ENCODE results near the gene COG3.

The COG3 gene

GRCh38 chr13:45447050-45447661, 17.6 kb upstream of the COG3 start:
- no peak for DNase-seq

- no peak for DNase-seq
Observed at GRCh38 chr13:45448965-45449559, 15.7 kb upstream of the COG3 start.

GRCh38 chr13:45451282-45451681, 13.5 kb upstream of the COG3 start:
- DNase-seq, result no peak

- no peak for DNase-seq
Observed at GRCh38 chr13:45454204-45454603, 10.5 kb upstream of the COG3 start.

- no peak for DNase-seq
Observed at GRCh38 chr13:45456196-45456972, 8.4 kb upstream of the COG3 start.

GRCh38 chr13:45464141-45464686, 525 bp upstream of the COG3 start:
- DNase-seq, result no peak

GRCh38 chr13:45466359-45466758, 1.6 kb downstream of the COG3 start:
- no peak for DNase-seq

GRCh38 chr13:45468635-45469034, 3.9 kb downstream of the COG3 start:
- DNase-seq, result no peak

- DNase-seq, result no peak
Observed at GRCh38 chr13:45472171-45472705, 7.5 kb downstream of the COG3 start.

- peak; percentile 2 for DNase-seq
Observed at GRCh38 chr13:45473627-45474026, 8.9 kb downstream of the COG3 start.

GRCh38 chr13:45474584-45475454, 10.1 kb downstream of the COG3 start:
- peak; percentile 3 for DNase-seq

- no peak for DNase-seq
Observed at GRCh38 chr13:45479661-45480060, 14.9 kb downstream of the COG3 start.

GRCh38 chr13:45481688-45482087, 16.9 kb downstream of the COG3 start:
- no peak for DNase-seq

- no peak for DNase-seq
Observed at GRCh38 chr13:45482571-45483173, 17.9 kb downstream of the COG3 start.

- no peak for DNase-seq
Observed at GRCh38 chr13:45487604-45488003, 22.9 kb downstream of the COG3 start.

- peak; percentile 1 for DNase-seq
Observed at GRCh38 chr13:45490068-45490467, 25.3 kb downstream of the COG3 start.

- DNase-seq, result no peak
Observed at GRCh38 chr13:45492538-45492937, 27.8 kb downstream of the COG3 start.

GRCh38 chr13:45496942-45497341, 32.2 kb downstream of the COG3 start:
- DNase-seq, result no peak

GRCh38 chr13:45500492-45501174, 35.9 kb downstream of the COG3 start:
- DNase-seq, result no peak

GRCh38 chr13:45501175-45501526, 36.4 kb downstream of the COG3 start:
- no peak for DNase-seq

- DNase-seq, result no peak
Observed at GRCh38 chr13:45503658-45504057, 38.9 kb downstream of the COG3 start.

GRCh38 chr13:45506811-45507210, 42.1 kb downstream of the COG3 start:
- no peak for DNase-seq

Data from stimulated activated naive CD4-positive, alpha-beta T cell treated with Interleukin-2 at 50 U/mL for 16 hours (primary cell).